GM23248 (cell line): ENCODE data around the gene EPM2A. TPM values are rescaled to one million over a fixed set of nuclear protein-coding genes. Genes with fewer than 3 reads are reported as not detected.

Experiments
- DNase-seq: peaks from one replicate; pipeline ENCODE4 v3.0.0-alpha.2; 2015
- H2AFZ ChIP-seq: fragments of 200-600 bp; sonication (generic); 2 replicates; pipeline ENCODE4 v1.6.1; 2016; ENCODE audit warnings: antibody characterized with exemption
- H3F3A ChIP-seq: fragments of 200-600 bp; sonication (generic); 2 replicates; pipeline ENCODE4 v1.6.1; 2016; ENCODE audit warnings: mild to moderate bottlenecking, antibody characterized with exemption, mixed run types; ENCODE audit not compliant: insufficient read depth
- H3K27ac ChIP-seq: fragments of 200-600 bp; sonication (generic); 2 replicates; pipeline ENCODE4 v1.5.1; 2016; ENCODE audit warnings: mild to moderate bottlenecking
- H3K27me3 ChIP-seq: fragments of 200-600 bp; sonication (generic); replicated peaks from 2 replicates; pipeline ENCODE4 v1.6.1; 2016; ENCODE audit warnings: mild to moderate bottlenecking; ENCODE audit not compliant: insufficient read depth
- H3K36me3 ChIP-seq: fragments of 200-600 bp; sonication (generic); 2 replicates; pipeline ENCODE4 v1.6.1; 2016; ENCODE audit warnings: low read depth, mild to moderate bottlenecking
- H3K4me1 ChIP-seq: fragments of 200-600 bp; sonication (generic); 2 replicates; pipeline ENCODE4 v1.6.1; 2016; ENCODE audit warnings: mild to moderate bottlenecking; ENCODE audit not compliant: insufficient read depth
- H3K4me2 ChIP-seq: fragments of 200-600 bp; sonication (generic); one replicate; pipeline ENCODE4 v1.6.1; 2016; ENCODE audit warnings: mild to moderate bottlenecking; ENCODE audit not compliant: unreplicated experiment
- H3K4me3 ChIP-seq: fragments of 200-600 bp; sonication (generic); 2 replicates; pipeline ENCODE4 v1.5.1; 2016; ENCODE audit warnings: mild to moderate bottlenecking
- H3K79me2 ChIP-seq: fragments of 200-600 bp; sonication (generic); 2 replicates; pipeline ENCODE4 v1.6.1; 2016; ENCODE audit warnings: mild to moderate bottlenecking; ENCODE audit not compliant: insufficient read depth
- H3K9ac ChIP-seq: fragments of 200-600 bp; sonication (generic); 2 replicates; pipeline ENCODE4 v1.6.1; 2016; ENCODE audit warnings: mild to moderate bottlenecking
- H3K9me2 ChIP-seq: fragments of 200-600 bp; sonication (generic); 2 replicates; pipeline ENCODE4 v1.6.1; 2016; ENCODE audit warnings: mixed run types, mild to moderate bottlenecking, moderate library complexity; ENCODE audit not compliant: insufficient read depth
- H3K9me3 ChIP-seq: fragments of 200-600 bp; sonication (generic); one replicate; pipeline ENCODE4 v1.6.1; 2017; ENCODE audit warnings: low read depth
- H4K20me1 ChIP-seq: fragments of 200-600 bp; sonication (generic); 2 replicates; pipeline ENCODE4 v1.6.0; 2016; ENCODE audit not compliant: insufficient read depth
- EZH2 ChIP-seq: fragments of 200-600 bp; sonication (generic); IDR thresholded peaks from 2 replicates; pipeline ENCODE4 v1.6.1; 2018; ENCODE audit warnings: antibody characterized with exemption, mild to moderate bottlenecking; ENCODE audit not compliant: insufficient read depth, poor library complexity, severe bottlenecking
- EZH2phosphoT487 ChIP-seq: fragments of 200-600 bp; sonication (generic); IDR thresholded peaks from 2 replicates; pipeline ENCODE4 v1.6.1; 2018; ENCODE audit warnings: antibody characterized with exemption, moderate library complexity, mild to moderate bottlenecking, low read depth; ENCODE audit not compliant: insufficient read depth
- WGBS, 2 experiments: methylation state at CpG; one replicate each; pipeline ENCODE4 v1.1.6; 2015 to 2017; ENCODE audit warnings: low lambda C conversion rate in 2 of 2, low coverage in 1 of 2; ENCODE audit errors: missing lambda C conversion rate in 2 of 2; 5-methylcytosine and 5-hydroxymethylcytosine counted together
- in situ Hi-C: fragments of 300-500 bp; cut with MboI; formaldehyde crosslinking; loops from 2 replicates; pipeline ENCODE4 v1.15.0; 2020
- polyA plus RNA-seq: library from polyadenylated mRNA; unstranded; fragments of >200 nt; fragmentation: Nextera tagmentation; extraction: Ambion mirVana; gene quantifications from 2 replicates; pipeline ENCODE4 v1.2.1, GENCODE V29; 2016
- total RNA-seq: library from RNA; depleted of rRNA; stranded (reverse); fragments of >200 nt; shearing (Covaris generic); gene quantifications from 2 replicates; pipeline ENCODE4 v1.2.3, GENCODE V29; 2014

The EPM2A gene
- total and polyA plus RNA-seq, 2 experiments from 2014 or later, result 2.7 to 3.5 TPM

DNA sequence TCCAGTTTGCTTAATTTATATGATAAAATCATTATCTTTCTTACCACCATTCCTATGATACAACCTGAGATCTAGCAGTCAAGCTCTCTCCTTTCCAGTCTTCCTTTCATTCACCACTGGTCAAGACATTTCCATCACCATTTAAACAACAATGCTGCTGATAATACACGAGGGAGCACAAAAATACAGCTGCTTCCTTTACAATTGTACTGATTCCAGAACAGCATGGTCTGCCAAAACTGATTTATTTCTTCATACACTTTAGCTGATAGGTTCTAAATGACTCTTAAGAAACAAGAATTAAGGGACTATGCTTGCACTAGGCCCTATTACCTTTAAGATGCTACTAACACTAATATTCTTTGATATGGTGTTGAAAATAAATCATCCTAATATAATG, 65.0 kb downstream of the EPM2A start:
- no peak for DNase-seq
- Histone ChIP-seq H3K27me3 (no peaks in the 10 kb centered on the region), H3K4me1 (peaks cover 17% of the 10 kb centered on the region), H3K79me2 (no peaks in the 10 kb centered on the region), H3K4me2 (peak overlapping the region; percentile 47), H3F3A (peaks cover 18% of the 10 kb centered on the region), H3K9me3 (no peaks in the 10 kb centered on the region), H3K4me3 (peak overlapping the region; percentile 6; the same call in 1 of the 2 replicates), H3K9me2 (no peaks in the 10 kb centered on the region), H3K9ac (no peak overlapping the region), H3K36me3 (no peaks in the 10 kb centered on the region), H4K20me1 (no peaks in the 10 kb centered on the region), H3K27ac (peak overlapping the region; percentile 78; the same call in 1 of the 2 replicates), H2AFZ (peak overlapping the region; percentile 30; the same call in 1 of the 2 replicates)
- in situ Hi-C loops, result no loop called here
- no peak for TF ChIP-seq EZH2phosphoT487
- no peak for TF ChIP-seq EZH2
- 5 to 7% methylated on average over 1 of the region's 1 CpG for WGBS, 2 experiments

DNA sequence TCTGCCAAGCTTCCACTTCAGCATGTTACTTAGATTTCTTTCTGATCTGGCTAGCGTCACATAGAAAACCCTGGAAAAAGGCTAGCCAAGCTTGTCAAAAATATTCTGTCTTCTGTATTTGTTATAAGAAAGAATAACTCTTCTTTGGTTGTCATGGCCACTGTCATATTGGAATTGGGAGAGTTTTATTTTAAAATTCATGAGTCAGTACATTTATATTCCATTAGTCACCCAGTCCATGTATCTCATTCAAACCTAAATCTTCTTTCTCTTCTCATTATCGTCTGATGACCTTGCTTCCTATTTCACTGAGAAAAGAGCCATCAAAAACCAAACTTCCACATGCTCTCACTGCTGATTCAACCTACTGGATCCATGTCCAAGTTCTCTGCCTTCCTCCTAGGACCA, 65.7 kb downstream of the EPM2A start:
- Histone ChIP-seq H3K9me2 (no peaks in the 10 kb centered on the region), H4K20me1 (no peaks in the 10 kb centered on the region), H3K79me2 (no peaks in the 10 kb centered on the region), H3K27me3 (no peaks in the 10 kb centered on the region), H3K27ac (peak overlapping the region; percentile 78), H3K9ac (no peak overlapping the region; the same call in 1 of the 2 replicates), H3K36me3 (no peaks in the 10 kb centered on the region), H3F3A (peaks cover 18% of the 10 kb centered on the region), H3K9me3 (no peaks in the 10 kb centered on the region), H3K4me2 (peak overlapping the region; percentile 47), H2AFZ (peak overlapping the region; percentile 30; the same call in 1 of the 2 replicates), H3K4me1 (peaks cover 17% of the 10 kb centered on the region), H3K4me3 (peak overlapping the region; percentile 6)
- 0 to 1% methylated on average over 2 of the region's 2 CpGs for WGBS, 2 experiments
- DNase-seq, result peak; percentile 64
- in situ Hi-C loops, result no loop called here
- no peak for TF ChIP-seq EZH2phosphoT487
- no peak for TF ChIP-seq EZH2

- Histone ChIP-seq H3K79me2 (no peaks in the 10 kb centered on the region), H3K4me2 (no peak overlapping the region), H4K20me1 (no peaks in the 10 kb centered on the region), H3F3A (peaks cover 18% of the 10 kb centered on the region), H3K36me3 (no peaks in the 10 kb centered on the region), H3K27me3 (no peaks in the 10 kb centered on the region), H3K27ac (peak overlapping the region; percentile 78), H3K9ac (no peak overlapping the region), H3K9me2 (no peaks in the 10 kb centered on the region), H3K4me3 (no peak overlapping the region), H2AFZ (0 out of 2 replicates have a peak overlapping the region, but pooled peaks have one; percentile 12), H3K4me1 (peaks cover 17% of the 10 kb centered on the region), H3K9me3 (no peaks in the 10 kb centered on the region)
- DNase-seq, result no peak
- TF ChIP-seq EZH2 (no peak), EZH2phosphoT487 (no peak)
- 61 to 83% methylated on average over 1 of the region's 1 CpG for WGBS, 2 experiments
- in situ Hi-C loops, result no loop called here
Measured at GRCh38 chr6:145668844-145669243, 66.5 kb downstream of the EPM2A start.

GRCh38 chr6:145660676-145661075, 74.6 kb downstream of the EPM2A start:
- TF ChIP-seq EZH2 (no peak), EZH2phosphoT487 (no peak)
- in situ Hi-C loops, result no loop called here
- WGBS, 2 experiments, result 85 to 89% methylated on average over 6 of the region's 6 CpGs
- H3K9me2 ChIP-seq, result no peaks in the 10 kb centered on the region
- peaks cover 6% of the 10 kb centered on the region; the same call in 1 of the 2 replicates for H3K4me1 ChIP-seq
- no peaks in the 10 kb centered on the region for H3K9me3 ChIP-seq
- no peaks in the 10 kb centered on the region for H3F3A ChIP-seq
- H3K4me2 ChIP-seq, result no peak overlapping the region
- H4K20me1 ChIP-seq, result no peaks in the 10 kb centered on the region
- H3K27me3 ChIP-seq, result no peaks in the 10 kb centered on the region
- no peak overlapping the region for H3K27ac ChIP-seq
- no peak overlapping the region for H3K4me3 ChIP-seq
- no peaks in the 10 kb centered on the region for H3K79me2 ChIP-seq
- H3K36me3 ChIP-seq, result no peaks in the 10 kb centered on the region
- H2AFZ ChIP-seq, result no peak overlapping the region
- DNase-seq, result no peak
- no peak overlapping the region for H3K9ac ChIP-seq
